Left ventricle myocardium superior (tissue), 1 donor: ENCODE data around the gene SLC26A6. TPM values are rescaled to one million over a fixed set of nuclear protein-coding genes. Genes with fewer than 3 reads are reported as not detected.

Experiments
- ATAC-seq: fragments of 200-7000 bp; cut with Tn5 transposase; one replicate; pipeline ENCODE4 v1.9.1; 2020; ENCODE audit warnings: mild to moderate bottlenecking, moderate library complexity
- DNase-seq: peaks from one replicate; pipeline ENCODE4 v3.0.0-alpha.2; 2020
- intact Hi-C: fragments of 100-400 bp; cut with micrococcal nuclease; formaldehyde crosslinking; loops from one replicate; pipeline ENCODE4 v1.11.0; 2022
- total RNA-seq: library from RNA; stranded (reverse); fragmentation: NEBNext Ultra II Directional; extraction: Animal tissue kit (Norgen Biotek cat#: 25700); gene quantifications from one replicate; pipeline ENCODE4 v1.2.1, GENCODE V29; 2021
- donor health status: DM: no; HTN: yes; CAD: no; lungs with severe emphysema.

The SLC26A6 gene
- total RNA-seq, 1 donor from 2014 or later: 12.3 TPM

- DNase-seq: no peak
- no peak for ATAC-seq
- intact Hi-C loops: no loop called here
Observed at GRCh38 chr3:48612309-48612708, 23.0 kb downstream of the SLC26A6 start.

GRCh38 chr3:48609088-48610005 is 25.9 kb downstream of the SLC26A6 start, which contains the start of gene UQCRC1:
UQCRC1 (minus strand) TSS chr3:48609646; CDS start chr3:48609620, 26 bp downstream.
- DNase-seq: peak; percentile 96
- peak; percentile 99 for ATAC-seq
- intact Hi-C loops: no loop called here

- DNase-seq (no peak), ATAC-seq (no peak)
- intact Hi-C loops: no loop called here
Observed at GRCh38 chr3:48607519-48607918, 27.7 kb downstream of the SLC26A6 start.

- intact Hi-C loops: no loop called here
- ATAC-seq (peak; percentile 55), DNase-seq (peak; percentile 88)
Observed at GRCh38 chr3:48601622-48601994, 33.7 kb downstream of the SLC26A6 start.

GRCh38 chr3:48600711-48601621 is 34.3 kb downstream of the SLC26A6 start:
- ATAC-seq (no peak), DNase-seq (no peak)
- intact Hi-C loops: no loop called here

- DNase-seq (no peak), ATAC-seq (no peak)
Observed at GRCh38 chr3:48599509-48600285, 35.6 kb downstream of the SLC26A6 start.

GRCh38 chr3:48599077-48599501 is 36.2 kb downstream of the SLC26A6 start:
- ATAC-seq (no peak), DNase-seq (peak; percentile 46)
- intact Hi-C loops: no loop called here

More at GRCh38 chr3:48599509-48600285, 35.6 kb downstream of the SLC26A6 start:
- intact Hi-C loops: no loop called here

- intact Hi-C loops: no loop called here
- peak; percentile 76 for ATAC-seq
- peak; percentile 80 for DNase-seq
Observed at GRCh38 chr3:48598323-48599076, 36.8 kb downstream of the SLC26A6 start.

- ATAC-seq (peak; percentile 3), DNase-seq (no peak)
- intact Hi-C loops: no loop called here
Observed at GRCh38 chr3:48597408-48597800, 37.9 kb downstream of the SLC26A6 start.

- ATAC-seq (no peak), DNase-seq (no peak)
- intact Hi-C loops: no loop called here
Observed at GRCh38 chr3:48596676-48597407, 38.4 kb downstream of the SLC26A6 start.

GRCh38 chr3:48596157-48596556 is 39.1 kb downstream of the SLC26A6 start:
- intact Hi-C loops: no loop called here
- no peak for DNase-seq
- no peak for ATAC-seq

- DNase-seq (peak; percentile 54), ATAC-seq (no peak)
- intact Hi-C loops: no loop called here
Observed at GRCh38 chr3:48595526-48596121, 39.6 kb downstream of the SLC26A6 start.

- DNase-seq: peak; percentile 44
- ATAC-seq: no peak
- intact Hi-C loops: no loop called here
Observed at GRCh38 chr3:48595075-48595525, 40.2 kb downstream of the SLC26A6 start, which contains the start of gene COL7A1. COL7A1 (minus strand) TSS chr3:48595329; CDS start chr3:48595159, 170 bp downstream.

- ATAC-seq (no peak), DNase-seq (peak; percentile 44)
- intact Hi-C loops: no loop called here
Observed at GRCh38 chr3:48594417-48595049, 40.7 kb downstream of the SLC26A6 start.

- no peak for DNase-seq
- ATAC-seq: no peak
- intact Hi-C loops: no loop called here
Observed at GRCh38 chr3:48593337-48593736, 41.9 kb downstream of the SLC26A6 start.

GRCh38 chr3:48592519-48593087 is 42.7 kb downstream of the SLC26A6 start:
- intact Hi-C loops: no loop called here
- DNase-seq (no peak), ATAC-seq (no peak)
